ENCODE data around the gene SH3PXD2A.

SH3PXD2A gene

GRCh38 chr10:103688491-103688890 lies 166.9 kb downstream of the SH3PXD2A start:
- Mint-ChIP-seq H3K4me3 (no peak overlapping the region), H3K27ac (no peak overlapping the region), H3K4me1 (peaks cover 17% of the 10 kb centered on the region), H3K9me3 (no peaks in the 10 kb centered on the region), H3K27me3 (no peaks in the 10 kb centered on the region), H3K36me3 (no peaks in the 10 kb centered on the region)
- ATAC-seq (ENCODE audit: low read depth) (no peak), DNase-seq (ENCODE audit: low spot score in 2 of 2) (no peak)

- Mint-ChIP-seq H3K27ac (no peak overlapping the region), H3K36me3 (no peaks in the 10 kb centered on the region), H3K4me3 (no peak overlapping the region), H3K27me3 (no peaks in the 10 kb centered on the region), H3K9me3 (no peaks in the 10 kb centered on the region), H3K4me1 (peaks cover 15% of the 10 kb centered on the region)
- ATAC-seq (ENCODE audit: low read depth) (no peak), DNase-seq (ENCODE audit: low spot score in 2 of 2) (no peak)
Observed at GRCh38 chr10:103687718-103688117, 167.7 kb downstream of the SH3PXD2A start.

- DNase-seq (ENCODE audit: low spot score in 2 of 2) (no peak), ATAC-seq (ENCODE audit: low read depth) (no peak)
- Mint-ChIP-seq H3K9me3 (no peaks in the 10 kb centered on the region), H3K4me3 (no peak overlapping the region), H3K4me1 (peaks cover 15% of the 10 kb centered on the region), H3K27me3 (no peaks in the 10 kb centered on the region), H3K36me3 (no peaks in the 10 kb centered on the region), H3K27ac (no peak overlapping the region)
Observed at GRCh38 chr10:103687172-103687571, 168.2 kb downstream of the SH3PXD2A start.

- Mint-ChIP-seq H3K4me3 (no peak overlapping the region), H3K27me3 (no peaks in the 10 kb centered on the region), H3K9me3 (no peaks in the 10 kb centered on the region), H3K27ac (peak overlapping the region; percentile 17), H3K36me3 (no peaks in the 10 kb centered on the region), H3K4me1 (peaks cover 7% of the 10 kb centered on the region)
- ATAC-seq (ENCODE audit: low read depth) (peak; percentile 91), DNase-seq (ENCODE audit: low spot score in 2 of 2) (peak; percentile 80 to 84)
Observed at GRCh38 chr10:103685880-103686669, 169.3 kb downstream of the SH3PXD2A start.

GRCh38 chr10:103683851-103684250 lies 171.5 kb downstream of the SH3PXD2A start:
- Mint-ChIP-seq H3K27ac (peak overlapping the region; percentile 7), H3K4me3 (no peak overlapping the region), H3K36me3 (no peaks in the 10 kb centered on the region), H3K4me1 (peaks cover 11% of the 10 kb centered on the region), H3K27me3 (no peaks in the 10 kb centered on the region), H3K9me3 (no peaks in the 10 kb centered on the region)
- ATAC-seq (ENCODE audit: low read depth) (no peak), DNase-seq (ENCODE audit: low spot score in 2 of 2) (no peak)

- Mint-ChIP-seq H3K9me3 (no peaks in the 10 kb centered on the region), H3K27ac (no peak overlapping the region), H3K4me1 (peaks cover 19% of the 10 kb centered on the region), H3K36me3 (no peaks in the 10 kb centered on the region), H3K27me3 (no peaks in the 10 kb centered on the region), H3K4me3 (no peak overlapping the region)
- DNase-seq (ENCODE audit: low spot score in 2 of 2) (no peak), ATAC-seq (ENCODE audit: low read depth) (no peak)
Observed at GRCh38 chr10:103682631-103683030, 172.7 kb downstream of the SH3PXD2A start.

- no peak for ATAC-seq (ENCODE audit: low read depth)
- Mint-ChIP-seq H3K27me3 (no peaks in the 10 kb centered on the region), H3K4me3 (no peak overlapping the region), H3K4me1 (peaks cover 22% of the 10 kb centered on the region), H3K9me3 (no peaks in the 10 kb centered on the region), H3K36me3 (no peaks in the 10 kb centered on the region), H3K27ac (no peak overlapping the region)
- no peak for DNase-seq (ENCODE audit: low spot score in 2 of 2)
Observed at GRCh38 chr10:103681617-103682399, 173.6 kb downstream of the SH3PXD2A start.

GRCh38 chr10:103680869-103681236 lies 174.5 kb downstream of the SH3PXD2A start:
- ATAC-seq (ENCODE audit: low read depth) (no peak), DNase-seq (ENCODE audit: low spot score in 2 of 2) (no peak)
- Mint-ChIP-seq H3K27ac (no peak overlapping the region), H3K4me3 (no peak overlapping the region), H3K27me3 (no peaks in the 10 kb centered on the region), H3K36me3 (no peaks in the 10 kb centered on the region), H3K4me1 (peaks cover 20% of the 10 kb centered on the region), H3K9me3 (no peaks in the 10 kb centered on the region)

- peak overlapping the region; percentile 94 for H3K27ac Mint-ChIP-seq
- no peaks in the 10 kb centered on the region for H3K27me3 Mint-ChIP-seq
- no peak overlapping the region for H3K4me3 Mint-ChIP-seq
- ATAC-seq (ENCODE audit: low read depth) (no peak), DNase-seq (ENCODE audit: low spot score in 2 of 2) (peak in 1 of 2 donors; percentile 22)
- no peaks in the 10 kb centered on the region for H3K36me3 Mint-ChIP-seq
- peaks cover 20% of the 10 kb centered on the region for H3K4me1 Mint-ChIP-seq
- no peaks in the 10 kb centered on the region for H3K9me3 Mint-ChIP-seq
Observed at GRCh38 chr10:103679096-103679790, 176.1 kb downstream of the SH3PXD2A start.

GRCh38 chr10:103678178-103678526 lies 177.2 kb downstream of the SH3PXD2A start:
- H3K9me3 Mint-ChIP-seq = no peaks in the 10 kb centered on the region
- H3K27ac Mint-ChIP-seq = peak overlapping the region; percentile 94
- peak; percentile 79 to 91 for DNase-seq (ENCODE audit: low spot score in 2 of 2)

GRCh38 chr10:103677486-103678177 lies 177.7 kb downstream of the SH3PXD2A start:
- Mint-ChIP-seq H3K36me3 (no peaks in the 10 kb centered on the region), H3K4me1 (peaks cover 20% of the 10 kb centered on the region), H3K9me3 (no peaks in the 10 kb centered on the region), H3K27me3 (no peaks in the 10 kb centered on the region), H3K4me3 (peak overlapping the region; percentile 73), H3K27ac (peak overlapping the region; percentile 94)
- ATAC-seq (ENCODE audit: low read depth) = peak; percentile 29
- no peak for DNase-seq (ENCODE audit: low spot score in 2 of 2)

More at GRCh38 chr10:103678178-103678526, 177.2 kb downstream of the SH3PXD2A start:
- peak; percentile 94 for ATAC-seq (ENCODE audit: low read depth)
- Mint-ChIP-seq H3K4me3 (peak overlapping the region; percentile 73), H3K4me1 (peaks cover 20% of the 10 kb centered on the region), H3K27me3 (no peaks in the 10 kb centered on the region), H3K36me3 (no peaks in the 10 kb centered on the region)

- no peaks in the 10 kb centered on the region for H3K36me3 Mint-ChIP-seq
- no peaks in the 10 kb centered on the region for H3K27me3 Mint-ChIP-seq
- no peaks in the 10 kb centered on the region for H3K9me3 Mint-ChIP-seq
- H3K4me1 Mint-ChIP-seq = peaks cover 20% of the 10 kb centered on the region
- H3K27ac Mint-ChIP-seq = peak overlapping the region; percentile 94
- no peak for DNase-seq (ENCODE audit: low spot score in 2 of 2)
- ATAC-seq (ENCODE audit: low read depth) = no peak
- no peak overlapping the region for H3K4me3 Mint-ChIP-seq
Observed at GRCh38 chr10:103676851-103677417, 178.4 kb downstream of the SH3PXD2A start.

- Mint-ChIP-seq H3K9me3 (no peaks in the 10 kb centered on the region), H3K27ac (peak overlapping the region; percentile 94), H3K4me3 (no peak overlapping the region), H3K36me3 (no peaks in the 10 kb centered on the region), H3K27me3 (no peaks in the 10 kb centered on the region), H3K4me1 (peaks cover 20% of the 10 kb centered on the region)
- ATAC-seq (ENCODE audit: low read depth) (no peak), DNase-seq (ENCODE audit: low spot score in 2 of 2) (peak in 1 of 2 donors; percentile 21)
Observed at GRCh38 chr10:103676058-103676785, 179.2 kb downstream of the SH3PXD2A start.
